B cell (primary cell): ENCODE results near the gene ZBTB8A. TPM values are rescaled to one million over a fixed set of nuclear protein-coding genes. Genes with fewer than 3 reads are reported as not detected.

Experiments used
- ATAC-seq: fragments of 200-7000 bp; cut with Tn5 transposase; one replicate; pipeline ENCODE4 v1.10.0; 2021; ENCODE audit warnings: low read depth, mild to moderate bottlenecking, moderate number of reproducible peaks, moderate library complexity
- CTCF ChIA-PET: fragments of 350-600 bp; sonication (Branson Sonifier 250); formaldehyde crosslinking; loops from one replicate; lab custom pipeline; 2021; ENCODE audit warnings: antibody characterized with exemption, inconsistent platforms; lab: Charles Lee
- POLR2A ChIA-PET: fragments of 350-600 bp; sonication (Branson Sonifier 250); formaldehyde crosslinking; loops from one replicate; lab custom pipeline; 2021; ENCODE audit warnings: antibody characterized with exemption; lab: Charles Lee
- DNase-seq: peaks from one replicate; pipeline ENCODE4 v3.0.0; 2013
- H2AFZ ChIP-seq: 2 replicates; pipeline ENCODE4 v1.6.1; 2012; ENCODE audit warnings: mild to moderate bottlenecking, low read depth, low read length; ENCODE audit not compliant: insufficient read depth, poor library complexity, severe bottlenecking
- H3K27ac ChIP-seq, 2 donors: 1 replicate in 1 of 2; 2 replicates in 1 of 2; pipeline ENCODE4 v1.5.1; 2012 to 2013; ENCODE audit warnings: low read length in 2 of 2, mild to moderate bottlenecking in 2 of 2, moderate library complexity in 1 of 2
- H3K27me3 ChIP-seq, 4 experiments: fragments of 200-600 bp in 1 of 4; sonication (generic) in 1 of 4; replicated peaks in 1 of 4; 1 replicate in 2 of 4; 2 replicates in 2 of 4; pipeline versions ENCODE4 v1.6.1 to v1.7.0; 2013 to 2016; ENCODE audit warnings: low read length in 3 of 4, mild to moderate bottlenecking in 2 of 4, mixed read lengths in 1 of 4, moderate library complexity in 1 of 4; ENCODE audit not compliant: insufficient read depth in 4 of 4, control insufficient read depth in 3 of 4; ENCODE audit errors: control extremely low read depth in 1 of 4
- H3K36me3 ChIP-seq, 2 experiments: replicated peaks in 1 of 2; 1 replicate in 1 of 2; 2 replicates in 1 of 2; pipeline versions ENCODE4 v1.6.1 to v1.7.1; 2013; ENCODE audit warnings: low read length in 1 of 2; ENCODE audit not compliant: insufficient read depth in 2 of 2, control insufficient read depth in 1 of 2; ENCODE audit errors: control extremely low read depth in 1 of 2, extremely low read depth in 1 of 2
- H3K4me1 ChIP-seq, 2 donors: fragments of 200-600 bp in 1 of 2; sonication (generic) in 1 of 2; 1 replicate in 1 of 2; 2 replicates in 1 of 2; pipeline versions ENCODE4 v1.5.1 to v1.6.1; 2013 to 2017; ENCODE audit warnings: low read length in 2 of 2; ENCODE audit not compliant: control insufficient read depth in 2 of 2, insufficient read depth in 2 of 2
- H3K4me2 ChIP-seq: replicated peaks from 2 replicates; pipeline ENCODE3; 2012; ENCODE audit warnings: mild to moderate bottlenecking, low read depth, low read length; ENCODE audit not compliant: poor library complexity, severe bottlenecking
- H3K4me3 ChIP-seq, 5 experiments: fragments of 200-600 bp in 1 of 5; sonication (generic) in 1 of 5; 1 replicate in 3 of 5; 2 replicates in 2 of 5; pipeline versions ENCODE4 v1.5.1 to v1.7.0; 2011 to 2016; ENCODE audit warnings: low read length in 4 of 5, mild to moderate bottlenecking in 4 of 5, low read depth in 2 of 5, control low read depth in 1 of 5, moderate library complexity in 1 of 5; ENCODE audit not compliant: insufficient read depth in 1 of 5; ENCODE audit errors: control extremely low read depth in 1 of 5, extremely low read depth in 1 of 5
- H3K79me2 ChIP-seq: fragments of 200-600 bp; sonication (generic); one replicate; pipeline ENCODE4 v1.6.0; 2016; ENCODE audit warnings: low read length; ENCODE audit not compliant: control insufficient read depth, insufficient read depth
- H3K9ac ChIP-seq: fragments of 200-600 bp; sonication (generic); 2 replicates; pipeline ENCODE4 v1.6.1; 2017; ENCODE audit warnings: mild to moderate bottlenecking, low read length, moderate library complexity
- H3K9me3 ChIP-seq, 3 donors: one replicate each; pipeline versions ENCODE4 v1.6.1 to v1.7.1; 2013; ENCODE audit warnings: low read length in 2 of 3; ENCODE audit not compliant: control insufficient read depth in 2 of 3, insufficient read depth in 1 of 3; ENCODE audit errors: control extremely low read depth in 1 of 3
- H4K20me1 ChIP-seq: 2 replicates; pipeline ENCODE4 v1.6.0; 2012; ENCODE audit warnings: mild to moderate bottlenecking, low read length; ENCODE audit not compliant: insufficient read depth, control insufficient read depth, poor library complexity, severe bottlenecking
- H3K27ac Mint-ChIP-seq: one replicate; pipeline ENCODE4 v1.8.0; 2021; ENCODE audit warnings: mixed read lengths
- H3K27me3 Mint-ChIP-seq: one replicate; pipeline ENCODE4 v1.8.0; 2021; ENCODE audit warnings: mixed read lengths
- H3K4me1 Mint-ChIP-seq: one replicate; pipeline ENCODE4 v1.8.0; 2021; ENCODE audit warnings: mixed read lengths
- H3K4me3 Mint-ChIP-seq: one replicate; pipeline ENCODE4 v1.8.0; 2021; ENCODE audit warnings: mixed read lengths
- H3K9me3 Mint-ChIP-seq: one replicate; pipeline ENCODE4 v1.8.0; 2022; ENCODE audit warnings: mixed read lengths; ENCODE audit not compliant: insufficient read depth
- CTCF ChIP-seq: fragments of 200-600 bp; IDR thresholded peaks from one replicate; pipeline ENCODE4 v1.8.0; 2022; ENCODE audit warnings: antibody characterized with exemption, mild to moderate bottlenecking
- EZH2 ChIP-seq: IDR thresholded peaks from 2 replicates; pipeline ENCODE4 v1.6.1; 2012; ENCODE audit warnings: borderline replicate concordance, low read depth, mild to moderate bottlenecking, moderate library complexity, low read length; ENCODE audit not compliant: insufficient read depth, poor library complexity, severe bottlenecking
- WGBS: methylation state at CpG from one replicate; pipeline ENCODE4 v1.1.5; 2013; ENCODE audit warnings: missing lambda C conversion rate; ENCODE audit not compliant: insufficient coverage; 5-methylcytosine and 5-hydroxymethylcytosine counted together
- intact Hi-C: fragments of 100-400 bp; cut with micrococcal nuclease; formaldehyde crosslinking; loops from one replicate; pipeline ENCODE4 v1.10.0; 2022
- polyA plus RNA-seq: library from polyadenylated mRNA; depleted of rRNA; stranded (reverse); fragments of >200 nt; gene quantifications from 2 replicates; pipeline ENCODE4 v1.2.3, GENCODE V29; 2012
- total RNA-seq, 2 donors: library from RNA; stranded (reverse); fragments of 120-200 nt in 1 of 2; gene quantifications; 1 replicate in 1 of 2; 2 replicates in 1 of 2; pipeline versions ENCODE4 v1.2.3 to v1.2.4, GENCODE V29; 2013 to 2022

The ZBTB8A gene
- total and polyA plus RNA-seq, 2 donors (not counting 1 experiment from before 2014, with no cell fraction given), result 0.04 to 0.17 TPM

DNA sequence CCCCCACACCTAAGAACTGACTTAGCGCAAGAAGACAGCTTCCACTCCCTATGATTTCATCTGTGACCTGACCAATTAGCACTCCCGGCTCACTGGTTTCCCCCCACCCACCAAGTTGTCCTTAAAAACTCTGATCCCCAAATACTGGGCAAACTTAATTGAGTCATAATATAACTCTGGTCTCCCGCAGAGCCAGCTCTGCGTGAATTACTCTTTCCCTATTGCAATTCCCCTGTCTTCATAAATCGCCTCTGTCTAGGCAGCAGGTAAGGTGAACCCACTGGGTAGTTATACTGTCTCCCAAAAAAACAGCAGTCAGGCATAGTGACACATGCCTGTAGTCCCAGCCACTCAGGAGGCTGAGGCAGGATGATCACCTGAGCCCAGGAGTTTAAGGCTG is 74.2 kb downstream of the ZBTB8A start:
- Mint-ChIP-seq H3K9me3 (no peaks in the 10 kb centered on the region), H3K4me3 (peak overlapping the region; percentile 45), H3K4me1 (peaks cover 12% of the 10 kb centered on the region), H3K27me3 (no peaks in the 10 kb centered on the region), H3K27ac (no peak overlapping the region)
- H3K27ac ChIP-seq, result no peak overlapping the region
- no peaks in the 10 kb centered on the region for H3K36me3 ChIP-seq
- H3K4me3 ChIP-seq, result no peak overlapping the region
- no peak overlapping the region for H3K9ac ChIP-seq
- peaks cover 0 to 6% (median 0%) of the 10 kb centered on the region in 4 experiments for H3K27me3 ChIP-seq
- no peak overlapping the region for H2AFZ ChIP-seq
- H3K9me3 ChIP-seq, result peaks cover 0 to 3% (median 0%) of the 10 kb centered on the region in 3 donors
- no peak overlapping the region for H3K4me2 ChIP-seq
- DNase-seq, result no peak
- intact Hi-C loops, result no loop called here
- TF ChIP-seq CTCF (no peak), EZH2 (no peak)
- CTCF ChIA-PET, result interaction anchor here (1.5 kb wide), 1 partner anchor 93 kb away, joined by 3 read pairs; no protein-coding TSS in a partner anchor
- POLR2A ChIA-PET, result no interaction called here
- H4K20me1 ChIP-seq, result no peaks in the 10 kb centered on the region
- no peaks in the 10 kb centered on the region for H3K79me2 ChIP-seq
- peaks cover 9 to 12% of the 10 kb centered on the region in 2 donors for H3K4me1 ChIP-seq
- ATAC-seq, result no peak
- 98% methylated on average over 4 of the region's 5 CpGs for WGBS

GRCh38 chr1:32618673-32619221 is 79.5 kb downstream of the ZBTB8A start:
- H3K9me3 Mint-ChIP-seq, result no peaks in the 10 kb centered on the region
- Histone ChIP-seq H3K36me3 (peaks cover 4 to 8% of the 10 kb centered on the region in 2 experiments), H3K9me3 (no peaks in the 10 kb centered on the region), H3K27me3 (no peaks in the 10 kb centered on the region), H3K79me2 (no peaks in the 10 kb centered on the region), H3K27ac (no peak overlapping the region), H3K4me3 (no peak overlapping the region), H2AFZ (no peak overlapping the region), H3K4me2 (no peak overlapping the region), H4K20me1 (no peaks in the 10 kb centered on the region), H3K4me1 (peaks cover 6% of the 10 kb centered on the region in 2 donors), H3K9ac (no peak overlapping the region)
- no peak for TF ChIP-seq EZH2
- no peak for TF ChIP-seq CTCF
- ChIA-PET POLR2A (interaction anchor here (0.7 kb wide), 1 partner anchor 29 kb away, joined by 4 read pairs; no protein-coding TSS in a partner anchor), CTCF (no interaction called here)
- H3K27me3 Mint-ChIP-seq, result no peaks in the 10 kb centered on the region
- 88% methylated on average over 3 of the region's 5 CpGs for WGBS
- H3K27ac Mint-ChIP-seq, result no peak overlapping the region
- H3K4me1 Mint-ChIP-seq, result peaks cover 10% of the 10 kb centered on the region
- ATAC-seq, result no peak
- intact Hi-C loops, result no loop called here
- no peak for DNase-seq
- no peak overlapping the region for H3K4me3 Mint-ChIP-seq
